ENCODE data around the gene PAPOLG. TPM values are rescaled to one million over a fixed set of nuclear protein-coding genes. Genes with fewer than 3 reads are reported as not detected.
"Not testable (repeated sequence)": the region's sequence is repeated elsewhere in the genome, so short reads cannot be mapped to it uniquely, and the experiment has no call there.

PAPOLG gene
- polyA plus RNA-seq, 2 of the 4 experiments (the other 2 are of a cell fraction) = 7.7 to 20.9 TPM

DNA sequence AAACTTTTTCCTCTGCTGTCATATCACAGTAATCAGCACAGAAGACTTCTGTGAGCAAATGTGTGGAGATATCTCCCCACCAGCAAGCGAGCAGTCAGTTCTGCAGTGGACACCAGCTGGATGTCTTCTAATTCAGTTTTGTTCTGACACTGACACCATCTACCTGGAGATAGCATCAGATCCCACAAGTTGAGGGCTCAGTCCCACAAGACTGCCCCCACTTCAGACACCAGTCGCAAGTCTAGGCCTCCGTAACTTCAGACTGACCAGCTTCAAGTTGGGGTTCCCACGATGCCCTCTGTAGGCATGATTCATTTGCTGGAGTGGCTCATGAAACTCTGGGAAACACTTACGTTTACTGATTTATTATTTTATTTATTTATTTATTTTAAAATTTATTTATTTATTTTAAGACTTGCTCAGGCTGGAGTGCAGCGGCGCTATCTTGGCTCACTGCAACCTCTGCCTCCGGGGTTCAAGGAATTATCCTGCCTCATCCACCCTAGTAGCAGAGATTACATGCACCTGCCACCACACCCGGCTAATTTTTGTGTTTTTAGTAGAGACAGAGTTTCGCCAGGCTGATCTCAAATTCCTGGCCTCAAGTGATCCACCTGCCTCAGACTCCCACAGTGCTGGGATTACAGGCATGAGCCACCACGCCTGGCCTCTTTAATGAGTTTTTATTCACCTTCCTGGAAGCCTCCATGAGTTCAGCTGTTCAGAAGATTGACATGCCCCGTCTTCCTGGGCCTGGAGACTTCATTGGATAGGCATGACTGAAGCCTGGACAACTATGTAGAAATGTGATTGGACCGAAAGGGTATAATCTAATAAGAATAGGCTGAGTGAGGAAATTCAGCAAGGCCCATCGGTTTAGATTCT lies 55.7 kb downstream of the PAPOLG start:
- ATAC-seq (no peak), FAIRE-seq (no peak), DNase-seq (ENCODE audit: low read depth in 1 of 2, low spot score in 1 of 2) (no peak)
- ChIA-PET POLR2A (no interaction called here), CTCF (interaction anchor here (1.2 to 3.9 kb wide), 2 partner anchors 11 to 42 kb away, joined by 3 to 16 read pairs; no protein-coding TSS in a partner anchor)
- TF ChIP-seq CHD4 (IDR thresholded peaks at IDR 0.05; ENCODE audit: borderline replicate concordance) (no peak), ZC3H11A (IDR thresholded peaks at IDR 0.05) (no peak), POLR2AphosphoS2 (conservative IDR thresholded peaks at IDR 0.05; ENCODE audit: low read length) (no peak), RFX5 (IDR thresholded peaks at IDR 0.05) (no peak), CTCF (IDR thresholded peaks at IDR 0.05) (no peak), HEYL (CRISPR knock-in tag; IDR thresholded peaks at IDR 0.05) (no peak), EHF (CRISPR knock-in tag; IDR thresholded peaks at IDR 0.05) (no peak), FOSL2 (IDR thresholded peaks at IDR 0.05) (no peak), FOSL2 (CRISPR knock-in tag; IDR thresholded peaks at IDR 0.05) (no peak), KDM1A (IDR thresholded peaks at IDR 0.05; ENCODE audit: low read depth) (no peak), ESRRA (IDR thresholded peaks at IDR 0.05; ENCODE audit: borderline replicate concordance, low read length) (no peak), SMC3 (IDR thresholded peaks at IDR 0.05) (no peak), CBX8 (IDR thresholded peaks at IDR 0.05) (no peak), NPAS2 (CRISPR knock-in tag; IDR thresholded peaks at IDR 0.05; ENCODE audit: borderline replicate concordance) (no peak), TFCP2L1 (CRISPR knock-in tag; IDR thresholded peaks at IDR 0.05) (no peak), NFE2L2 (conservative IDR thresholded peaks at IDR 0.05; ENCODE audit: low read length) (no peak), RCOR1 (IDR thresholded peaks at IDR 0.05; ENCODE audit: low read depth, low read length) (no peak), JUNB (IDR thresholded peaks at IDR 0.05) (no peak), POLR2A (IDR thresholded peaks at IDR 0.05; ENCODE audit: low read length) (no peak), FOXS1 (CRISPR knock-in tag; IDR thresholded peaks at IDR 0.05) (no peak)
- Histone ChIP-seq H3K4me3 (no peak overlapping the region), H3K4me1 (no peaks in the 10 kb centered on the region), H3K4me2 (no peak overlapping the region), H3K27ac (no peak overlapping the region), H3K9me3 (no peaks in the 10 kb centered on the region)
- 77% methylated on average over 14 of the region's 14 CpGs for WGBS (ENCODE audit: missing lambda C conversion rate)

GRCh38 chr2:60817191-60817590 lies 61.1 kb downstream of the PAPOLG start:
- H3K27ac ChIP-seq; DNase-seq (ENCODE audit: low read depth in 1 of 2, low spot score in 1 of 2); H3K9me3 ChIP-seq; H3K4me3 ChIP-seq; ATAC-seq; H3K4me1 ChIP-seq; POLR2A ChIA-PET; H3K4me2 ChIP-seq; FAIRE-seq: not testable (repeated sequence)
- CTCF ChIA-PET = interaction anchor here (1.0 to 3.1 kb wide), 7 partner anchors 11 to 182 kb away, joined by 3 to 11 read pairs (median 4); no protein-coding TSS in a partner anchor
- 73% methylated on average over 9 of the region's 9 CpGs for WGBS (ENCODE audit: missing lambda C conversion rate)

- DNase-seq (ENCODE audit: low read depth in 1 of 2, low spot score in 1 of 2) = peak in 1 of 2 experiments; percentile 12
- Histone ChIP-seq H3K27ac (no peak overlapping the region), H3K4me2 (no peak overlapping the region), H3K9me3 (no peaks in the 10 kb centered on the region), H3K4me1 (0 out of 3 replicates have a peak, but pooled peaks cover 4% of the 10 kb centered on the region), H3K4me3 (no peak overlapping the region)
- 53% methylated on average over 4 of the region's 4 CpGs for WGBS (ENCODE audit: missing lambda C conversion rate)
- CTCF ChIA-PET = interaction anchor here (0.5 to 3.1 kb wide), 7 partner anchors 12 to 181 kb away, joined by 3 to 11 read pairs (median 4); no protein-coding TSS in a partner anchor
- peak in 1 of 2 experiments; percentile 29; a peak in 2 of 6 replicates for ATAC-seq
- POLR2A ChIA-PET = no interaction called here
- FAIRE-seq = no peak
- TF ChIP-seq ZSCAN20 (CRISPR knock-in tag; IDR thresholded peaks at IDR 0.05) (no peak), RAD21 (conservative IDR thresholded peaks at IDR 0.05 in 1 of 2, IDR thresholded peaks at IDR 0.05 in 1 of 2) (peak in 1 of 2 experiments; percentile 29; a peak in 2 of 5 replicates), SMC3 (IDR thresholded peaks at IDR 0.05) (0 out of 3 replicates have a peak, but pooled peaks have one; percentile 16), USF2 (IDR thresholded peaks at IDR 0.05) (no peak), NFE2L2 (conservative IDR thresholded peaks at IDR 0.05; ENCODE audit: low read length) (no peak), EHMT2 (IDR thresholded peaks at IDR 0.05; ENCODE audit: low read depth) (no peak), FOSL2 (IDR thresholded peaks at IDR 0.05) (no peak), FOSL2 (CRISPR knock-in tag; IDR thresholded peaks at IDR 0.05) (peak; percentile 59), ESRRA (IDR thresholded peaks at IDR 0.05; ENCODE audit: borderline replicate concordance, low read length) (no peak), TP53 (CRISPR knock-in tag; IDR thresholded peaks at IDR 0.05) (no peak), HMGXB4 (CRISPR knock-in tag; IDR thresholded peaks at IDR 0.05; ENCODE audit: borderline replicate concordance) (no peak), NPAS2 (CRISPR knock-in tag; IDR thresholded peaks at IDR 0.05; ENCODE audit: borderline replicate concordance) (no peak)
- TF ChIP-seq, protein P1, sequence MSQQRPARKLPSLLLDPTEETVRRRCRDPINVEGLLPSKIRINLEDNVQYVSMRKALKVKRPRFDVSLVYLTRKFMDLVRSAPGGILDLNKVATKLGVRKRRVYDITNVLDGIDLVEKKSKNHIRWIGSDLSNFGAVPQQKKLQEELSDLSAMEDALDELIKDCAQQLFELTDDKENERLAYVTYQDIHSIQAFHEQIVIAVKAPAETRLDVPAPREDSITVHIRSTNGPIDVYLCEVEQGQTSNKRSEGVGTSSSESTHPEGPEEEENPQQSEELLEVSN (IDR thresholded peaks at IDR 0.05; ENCODE audit: borderline replicate concordance, low read depth) = no peak
Measured at GRCh38 chr2:60818272-60818671, 62.2 kb downstream of the PAPOLG start.

Measured in A549 (cell line).